ENCODE measurements around the gene ZNF326. TPM values are rescaled to one million over a fixed set of nuclear protein-coding genes. Genes with fewer than 3 reads are reported as not detected.
"Not testable (repeated sequence)": the region's sequence is repeated elsewhere in the genome, so short reads cannot be mapped to it uniquely, and the experiment has no call there.

The ZNF326 gene
- total RNA-seq, 1 experiment from 2014 or later, result 1.4 TPM

- Histone ChIP-seq H3K36me3 (no peaks in the 10 kb centered on the region), H3K27me3 (no peaks in the 10 kb centered on the region), H3K9me3 (no peaks in the 10 kb centered on the region), H3K4me3 (no peak overlapping the region)
- DNase-seq, result peak; percentile 8
Observed at GRCh38 chr1:89987159-89987819, 7.6 kb upstream of the ZNF326 start.

- DNase-seq, result no peak
- Histone ChIP-seq H3K36me3 (no peaks in the 10 kb centered on the region), H3K9me3 (no peaks in the 10 kb centered on the region), H3K4me3 (no peak overlapping the region), H3K27me3 (no peaks in the 10 kb centered on the region)
Observed at GRCh38 chr1:89989099-89989498, 5.8 kb upstream of the ZNF326 start.

GRCh38 chr1:89989799-89990198, 5.1 kb upstream of the ZNF326 start:
- no peaks in the 10 kb centered on the region for H3K36me3 ChIP-seq
- no peak for DNase-seq

GRCh38 chr1:89990976-89991831, 3.7 kb upstream of the ZNF326 start:
- DNase-seq, result no peak
- no peaks in the 10 kb centered on the region for H3K27me3 ChIP-seq

More at GRCh38 chr1:89989799-89990198, 5.1 kb upstream of the ZNF326 start:
- Histone ChIP-seq H3K27me3 (no peaks in the 10 kb centered on the region), H3K4me3 (no peak overlapping the region), H3K9me3 (no peaks in the 10 kb centered on the region)

GRCh38 chr1:89993541-89993940, 1.4 kb upstream of the ZNF326 start:
- H3K36me3 ChIP-seq, result peaks cover 9% of the 10 kb centered on the region
- H3K9me3 ChIP-seq, result no peaks in the 10 kb centered on the region
- H3K4me3 ChIP-seq, result no peak overlapping the region
- no peaks in the 10 kb centered on the region for H3K27me3 ChIP-seq
- no peak for DNase-seq

More at GRCh38 chr1:89990976-89991831, 3.7 kb upstream of the ZNF326 start:
- Histone ChIP-seq H3K4me3 (no peak overlapping the region), H3K36me3 (no peaks in the 10 kb centered on the region), H3K9me3 (no peaks in the 10 kb centered on the region)

- Histone ChIP-seq H3K4me3 (peak overlapping the region; percentile 79), H3K36me3 (peaks cover 15% of the 10 kb centered on the region), H3K9me3 (no peaks in the 10 kb centered on the region), H3K27me3 (no peaks in the 10 kb centered on the region)
- no peak for DNase-seq
Observed at GRCh38 chr1:89994231-89994804, 592 bp upstream of the ZNF326 start.

- DNase-seq, result peak; percentile 68
- H3K9me3 ChIP-seq, result no peaks in the 10 kb centered on the region
- H3K4me3 ChIP-seq, result peak overlapping the region; percentile 79
- no peaks in the 10 kb centered on the region for H3K27me3 ChIP-seq
- peaks cover 23% of the 10 kb centered on the region for H3K36me3 ChIP-seq
Observed at GRCh38 chr1:89995598-89996449, 914 bp downstream of the ZNF326 start.

- no peak for DNase-seq
- H3K9me3 ChIP-seq, result no peaks in the 10 kb centered on the region
Observed at GRCh38 chr1:89996450-89997110, 1.7 kb downstream of the ZNF326 start.

GRCh38 chr1:89997152-89997551, 2.2 kb downstream of the ZNF326 start:
- peaks cover 23% of the 10 kb centered on the region for H3K36me3 ChIP-seq
- DNase-seq, H3K4me3 ChIP-seq, H3K27me3 ChIP-seq, H3K9me3 ChIP-seq: not testable (repeated sequence)

More at GRCh38 chr1:89996450-89997110, 1.7 kb downstream of the ZNF326 start:
- Histone ChIP-seq H3K4me3 (peak overlapping the region; percentile 79), H3K27me3 (no peaks in the 10 kb centered on the region), H3K36me3 (peaks cover 23% of the 10 kb centered on the region)

- no peak overlapping the region for H3K4me3 ChIP-seq
- no peaks in the 10 kb centered on the region for H3K9me3 ChIP-seq
- no peaks in the 10 kb centered on the region for H3K27me3 ChIP-seq
- no peak for DNase-seq
- H3K36me3 ChIP-seq, result peaks cover 23% of the 10 kb centered on the region
Observed at GRCh38 chr1:89998306-89998705, 3.4 kb downstream of the ZNF326 start.

GRCh38 chr1:89999208-89999607, 4.3 kb downstream of the ZNF326 start:
- H3K27me3 ChIP-seq, result no peaks in the 10 kb centered on the region
- no peak overlapping the region for H3K4me3 ChIP-seq
- no peak for DNase-seq
- peaks cover 23% of the 10 kb centered on the region for H3K36me3 ChIP-seq
- H3K9me3 ChIP-seq, result no peaks in the 10 kb centered on the region

- no peak overlapping the region for H3K4me3 ChIP-seq
- H3K36me3 ChIP-seq, result peaks cover 23% of the 10 kb centered on the region
- DNase-seq, result no peak
- H3K9me3 ChIP-seq, result no peaks in the 10 kb centered on the region
- H3K27me3 ChIP-seq, result no peaks in the 10 kb centered on the region
Observed at GRCh38 chr1:89999628-90000027, 4.7 kb downstream of the ZNF326 start.

GRCh38 chr1:90000934-90001676, 6.2 kb downstream of the ZNF326 start:
- Histone ChIP-seq H3K4me3 (no peak overlapping the region), H3K27me3 (no peaks in the 10 kb centered on the region), H3K36me3 (peaks cover 33% of the 10 kb centered on the region), H3K9me3 (no peaks in the 10 kb centered on the region)
- DNase-seq, result no peak

GRCh38 chr1:90007979-90008404, 13.1 kb downstream of the ZNF326 start:
- peaks cover 45% of the 10 kb centered on the region for H3K36me3 ChIP-seq
- no peaks in the 10 kb centered on the region for H3K9me3 ChIP-seq
- DNase-seq, result no peak
- no peak overlapping the region for H3K4me3 ChIP-seq
- H3K27me3 ChIP-seq, result no peaks in the 10 kb centered on the region

GRCh38 chr1:90012300-90012699, 17.4 kb downstream of the ZNF326 start:
- peaks cover 59% of the 10 kb centered on the region for H3K36me3 ChIP-seq
- no peaks in the 10 kb centered on the region for H3K27me3 ChIP-seq
- no peaks in the 10 kb centered on the region for H3K9me3 ChIP-seq
- no peak overlapping the region for H3K4me3 ChIP-seq
- DNase-seq, result no peak
